Duodenal mucosa (tissue), 2 donors: ENCODE measurements around the gene PNMA6F.
"Not testable (repeated sequence)": the region's sequence is repeated elsewhere in the genome, so short reads cannot be mapped to it uniquely, and the experiment has no call there.

Source experiments
- H3K27ac ChIP-seq: one replicate; pipeline ENCODE4 v1.7.0; 2013; ENCODE audit warnings: low read depth, low read length
- H3K27me3 ChIP-seq, 2 donors: one replicate each; pipeline ENCODE4 v1.7.0; 2013; ENCODE audit warnings: low read length in 2 of 2, control low read depth in 1 of 2; ENCODE audit not compliant: insufficient read depth in 2 of 2, control insufficient read depth in 1 of 2
- H3K36me3 ChIP-seq, 2 donors: one replicate each; pipeline ENCODE4 v1.7.0; 2013; ENCODE audit warnings: low read length in 2 of 2, control low read depth in 1 of 2; ENCODE audit not compliant: insufficient read depth in 2 of 2, control insufficient read depth in 1 of 2
- H3K4me1 ChIP-seq, 2 donors: one replicate each; pipeline ENCODE4 v1.7.0; 2013; ENCODE audit warnings: low read length in 2 of 2, control low read depth in 1 of 2; ENCODE audit not compliant: insufficient read depth in 2 of 2, control insufficient read depth in 1 of 2
- H3K4me3 ChIP-seq, 2 donors: one replicate each; pipeline ENCODE4 v1.7.0; 2013; ENCODE audit warnings: low read length in 2 of 2, low read depth in 1 of 2
- H3K9ac ChIP-seq, 2 donors: one replicate each; pipeline ENCODE4 v1.7.0; 2013; ENCODE audit warnings: low read length in 2 of 2, low read depth in 1 of 2
- H3K9me3 ChIP-seq, 2 donors: one replicate each; pipeline ENCODE4 v1.7.0; 2013; ENCODE audit warnings: low read length in 2 of 2, control low read depth in 1 of 2; ENCODE audit not compliant: control insufficient read depth in 1 of 2

The PNMA6F gene

GRCh38 chrX:153336121-153336894 is 14.7 kb upstream of the PNMA6F start:
- Histone ChIP-seq H3K27me3 (no peaks in the 10 kb centered on the region), H3K4me1 (no peaks in the 10 kb centered on the region), H3K36me3 (peaks cover 0 to 6% of the 10 kb centered on the region in 2 donors), H3K9me3 (no peaks in the 10 kb centered on the region), H3K4me3 (no peak overlapping the region), H3K9ac (no peak overlapping the region), H3K27ac (no peak overlapping the region)

DNA sequence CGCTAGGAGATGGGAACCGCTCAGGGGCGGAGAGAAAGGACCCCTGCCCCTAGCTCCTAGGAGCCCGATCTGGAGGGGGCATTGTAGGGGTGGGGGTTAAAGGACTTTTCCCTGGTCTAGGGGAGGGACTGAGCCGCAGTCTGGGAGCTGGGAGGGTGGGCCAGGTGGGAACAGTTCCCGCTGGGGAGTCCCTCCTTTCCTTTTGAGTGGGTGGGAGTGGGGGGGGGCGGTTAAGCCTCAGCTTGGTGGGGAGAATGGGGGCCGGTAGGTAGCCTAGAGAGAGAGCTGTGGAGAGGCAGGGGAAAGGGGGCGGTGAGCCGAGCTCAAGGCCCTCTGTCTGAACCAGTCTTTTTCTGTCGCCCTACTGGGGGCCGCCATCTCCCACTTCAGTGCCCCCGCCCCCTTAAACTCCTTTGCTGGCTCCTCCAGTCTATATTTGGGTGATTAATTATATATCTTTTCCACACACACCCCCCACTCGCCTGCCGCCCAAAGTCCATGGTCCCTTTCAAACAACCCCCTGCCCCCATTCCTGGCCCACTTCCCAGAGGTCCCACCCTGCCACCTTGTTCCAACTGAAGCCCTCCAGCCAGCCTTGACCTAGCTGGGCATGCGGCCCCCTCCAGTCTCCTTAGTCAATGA is 13.2 kb upstream of the PNMA6F start:
- no peaks in the 10 kb centered on the region for H3K9me3 ChIP-seq
- H3K36me3 ChIP-seq: peaks cover 0 to 6% of the 10 kb centered on the region in 2 donors
- no peak overlapping the region for H3K27ac ChIP-seq

DNA sequence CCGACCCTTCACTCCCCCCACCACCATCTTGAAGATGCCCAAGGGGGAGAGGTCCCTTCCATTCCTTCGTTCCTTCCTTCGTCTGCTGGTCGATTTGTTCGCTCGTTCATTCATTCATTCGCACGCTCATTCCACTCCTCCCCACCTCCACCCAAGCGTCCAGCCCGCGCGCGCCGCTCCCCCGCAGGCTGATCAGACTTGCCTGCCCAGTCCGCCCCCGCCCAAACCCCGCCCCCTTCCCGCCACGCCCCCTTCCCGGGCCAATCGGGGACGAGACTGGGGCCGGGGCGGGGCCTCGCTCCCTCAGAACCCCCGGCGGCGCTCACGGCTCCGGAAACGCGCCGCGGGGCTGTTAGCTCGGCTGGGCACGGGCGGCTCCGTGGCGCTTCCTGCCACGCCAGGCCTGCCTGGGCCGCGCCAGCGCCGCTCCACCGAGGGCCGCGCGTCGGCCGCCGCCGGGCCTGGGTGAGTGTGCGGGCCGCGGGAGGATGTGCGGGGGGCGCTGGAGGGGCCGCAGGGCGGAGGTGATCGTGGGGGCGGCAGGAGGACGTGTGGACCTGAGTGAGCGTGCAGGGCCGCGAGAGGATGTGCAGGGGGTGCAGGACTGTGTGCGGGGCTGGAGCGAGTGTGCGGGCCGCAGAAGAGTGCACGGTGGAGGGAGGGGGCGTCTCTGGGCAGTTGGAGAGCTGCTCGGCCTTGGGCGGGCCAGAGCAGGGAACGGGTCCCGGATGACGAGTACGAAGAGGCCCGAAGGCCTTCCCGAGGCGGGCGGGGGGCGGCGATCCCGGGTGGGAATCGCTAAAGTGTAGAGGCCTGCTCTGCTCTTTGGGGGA is 12.5 kb upstream of the PNMA6F start, which contains the start of gene ZNF275:
ZNF275 (plus strand) TSS at position 333 of the 833 bp plus-strand sequence. CDS start 2,527 bp downstream, outside the sequence.
- Histone ChIP-seq H3K9me3 (no peaks in the 10 kb centered on the region), H3K27me3 (peaks cover 0 to 3% of the 10 kb centered on the region in 2 donors), H3K4me1 (no peaks in the 10 kb centered on the region), H3K9ac (peak within 1 kb of the TSS; percentile 59 to 70), H3K36me3 (peaks cover 0 to 6% of the 10 kb centered on the region in 2 donors), H3K27ac (no peak within 1 kb of the TSS), H3K4me3 (peak within 1 kb of the TSS; percentile 60 to 72)

More for the DNA sequence above, 13.2 kb upstream of the PNMA6F start:
- Histone ChIP-seq H3K27me3 (no peaks in the 10 kb centered on the region), H3K4me1 (no peaks in the 10 kb centered on the region), H3K9ac (peak overlapping the region; percentile 59 to 70), H3K4me3 (peak overlapping the region; percentile 60 to 72)

DNA sequence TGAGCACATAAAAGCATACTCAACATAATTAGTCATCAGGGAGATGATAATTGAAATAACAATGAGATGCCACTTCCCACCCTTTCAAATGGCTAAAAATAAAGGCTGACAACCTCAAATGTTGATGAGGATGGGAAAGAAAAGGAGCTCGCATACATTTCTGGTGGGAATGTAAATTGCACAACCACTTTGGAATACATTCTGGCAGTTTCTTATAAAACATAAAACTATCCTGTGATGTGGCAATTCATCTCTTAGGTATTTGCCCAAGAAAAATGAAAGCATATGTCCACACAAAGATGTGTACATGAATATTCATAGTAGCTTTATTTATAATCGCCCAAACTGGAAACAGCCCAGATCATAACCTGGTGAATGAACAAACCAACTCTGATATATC is 11.7 kb upstream of the PNMA6F start:
- Histone ChIP-seq H3K27me3 (peaks cover 0 to 5% of the 10 kb centered on the region in 2 donors), H3K9ac (no peak overlapping the region), H3K4me3 (no peak overlapping the region)

GRCh38 chrX:153327561-153327960 is 6.0 kb upstream of the PNMA6F start:
- H3K4me3 ChIP-seq: no peak overlapping the region
- no peaks in the 10 kb centered on the region for H3K36me3 ChIP-seq
- no peaks in the 10 kb centered on the region for H3K9me3 ChIP-seq
- no peak overlapping the region for H3K27ac ChIP-seq
- no peaks in the 10 kb centered on the region for H3K4me1 ChIP-seq
- H3K9ac ChIP-seq: no peak overlapping the region
- H3K27me3 ChIP-seq: peaks cover 0 to 5% of the 10 kb centered on the region in 2 donors

More for the DNA sequence above, 11.7 kb upstream of the PNMA6F start:
- Histone ChIP-seq H3K27ac (no peak overlapping the region), H3K9me3 (no peaks in the 10 kb centered on the region), H3K36me3 (peaks cover 0 to 2% of the 10 kb centered on the region in 2 donors), H3K4me1 (no peaks in the 10 kb centered on the region)

DNA sequence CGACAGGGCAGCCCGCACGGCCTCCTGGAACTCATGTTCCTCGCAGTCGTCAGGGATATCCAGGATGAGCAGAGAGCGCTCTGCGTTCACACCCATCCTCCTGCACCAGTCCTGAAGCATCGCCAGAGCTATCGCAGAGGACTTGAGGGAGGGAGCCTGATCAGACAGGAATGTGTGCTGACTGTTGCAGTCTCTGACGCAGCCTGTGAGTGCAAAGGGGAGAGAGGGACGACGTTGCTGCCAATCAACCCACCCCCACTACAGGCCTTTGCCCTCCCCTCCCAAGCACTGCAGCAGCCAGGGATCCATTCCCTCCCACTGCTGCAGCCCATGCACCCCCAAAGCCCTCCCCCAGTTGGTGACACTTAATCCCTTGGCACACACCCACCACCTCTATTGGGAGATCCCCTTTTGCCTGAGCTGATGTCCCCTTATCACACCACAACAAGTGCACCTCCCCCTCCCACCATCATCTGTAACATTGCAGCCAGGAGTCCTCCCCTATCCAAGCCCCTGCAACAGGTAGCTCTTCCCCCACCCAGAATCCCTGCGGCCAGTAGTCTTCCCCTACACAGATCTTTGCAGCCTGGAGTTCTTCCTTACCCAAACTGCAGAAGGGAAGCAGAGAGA is 897 bp downstream of the PNMA6F start:
- Histone ChIP-seq H3K36me3 (no peaks in the 10 kb centered on the region), H3K27me3 (no peaks in the 10 kb centered on the region), H3K9ac (no peak overlapping the region), H3K9me3 (no peaks in the 10 kb centered on the region), H3K4me1 (no peaks in the 10 kb centered on the region), H3K27ac (no peak overlapping the region), H3K4me3 (no peak overlapping the region)

DNA sequence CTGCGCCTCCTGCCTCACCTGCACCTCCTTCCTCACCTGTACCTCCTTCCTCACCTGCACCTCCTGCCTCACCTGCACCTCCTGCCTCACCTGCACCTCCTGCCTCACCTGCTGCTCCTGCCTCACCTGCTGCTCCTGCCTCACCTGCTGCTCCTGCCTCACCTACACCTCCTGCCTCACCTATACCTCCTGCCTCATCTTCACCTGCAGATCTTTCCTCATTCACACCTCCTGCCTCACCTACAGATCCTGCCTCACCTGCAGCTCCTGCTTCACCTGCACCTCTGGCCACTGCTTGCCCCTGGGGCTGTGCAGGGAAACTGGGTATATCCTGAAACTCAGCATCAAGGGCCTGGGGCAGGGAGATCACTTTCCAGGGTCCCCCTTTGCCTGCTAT is 1.5 kb downstream of the PNMA6F start:
- H3K27ac ChIP-seq, H3K36me3 ChIP-seq, H3K27me3 ChIP-seq, H3K9me3 ChIP-seq, H3K4me3 ChIP-seq, H3K9ac ChIP-seq, H3K4me1 ChIP-seq: not testable (repeated sequence)

GRCh38 chrX:153319295-153320046 is 2.1 kb downstream of the PNMA6F start:
- Histone ChIP-seq H3K36me3 (no peaks in the 10 kb centered on the region), H3K9me3 (no peaks in the 10 kb centered on the region), H3K27me3 (no peaks in the 10 kb centered on the region), H3K9ac (no peak overlapping the region), H3K4me1 (no peaks in the 10 kb centered on the region), H3K4me3 (no peak overlapping the region), H3K27ac (no peak overlapping the region)

- no peaks in the 10 kb centered on the region for H3K4me1 ChIP-seq
- H3K9ac ChIP-seq: no peak overlapping the region
- no peak overlapping the region for H3K4me3 ChIP-seq
- H3K9me3 ChIP-seq: no peaks in the 10 kb centered on the region
- no peaks in the 10 kb centered on the region for H3K27me3 ChIP-seq
- no peaks in the 10 kb centered on the region for H3K36me3 ChIP-seq
- H3K27ac ChIP-seq: no peak overlapping the region
Observed at GRCh38 chrX:153318811-153319210, 2.8 kb downstream of the PNMA6F start.
